ENCODE results near the gene PASK.

- TF ChIP-seq CTCF (IDR thresholded peaks at IDR 0.05) = no peak
- TF ChIP-seq POLR2A (IDR thresholded peaks at IDR 0.05) = no peak
Observed at GRCh38 chr2:241111440-241111805, 37.8 kb downstream of the PASK start.
